OCI-LY1 (cell line): ENCODE results near the gene HSF4.

Source experiments
- H2AFZ ChIP-seq: fragments of 200-600 bp; sonication (generic), shearing (Covaris generic); 2 replicates; pipeline ENCODE4 v1.6.0; 2014; ENCODE audit warnings: antibody characterized with exemption, mild to moderate bottlenecking, low read length
- H3F3A ChIP-seq: fragments of 200-600 bp; sonication (generic), shearing (Covaris generic); 2 replicates; pipeline ENCODE4 v1.6.0; 2014; ENCODE audit warnings: mild to moderate bottlenecking, antibody characterized with exemption, low read length, moderate library complexity; ENCODE audit not compliant: insufficient read depth
- H3K27ac ChIP-seq: fragments of 200-600 bp; sonication (generic); 2 replicates; pipeline ENCODE4 v1.5.1; 2014; ENCODE audit warnings: low read length, mixed run types, mild to moderate bottlenecking, low read depth; ENCODE audit not compliant: poor library complexity, severe bottlenecking
- H3K27me3 ChIP-seq: fragments of 200-600 bp; sonication (generic); 2 replicates; pipeline ENCODE4 v1.6.0; 2014; ENCODE audit warnings: antibody characterized with exemption, mild to moderate bottlenecking, low read length, moderate library complexity; ENCODE audit not compliant: insufficient read depth
- H3K36me3 ChIP-seq: fragments of 200-600 bp; sonication (generic); 2 replicates; pipeline ENCODE4 v1.6.1; 2014; ENCODE audit warnings: mild to moderate bottlenecking, antibody characterized with exemption, low read length, moderate library complexity, mixed read lengths; ENCODE audit not compliant: insufficient read depth
- H3K4me1 ChIP-seq: fragments of 200-600 bp; sonication (generic); 2 replicates; pipeline ENCODE4 v1.5.1; 2014; ENCODE audit warnings: mild to moderate bottlenecking, low read length, moderate library complexity; ENCODE audit not compliant: insufficient read depth, severe bottlenecking
- H3K4me2 ChIP-seq: fragments of 200-600 bp; sonication (generic), shearing (Covaris generic); 2 replicates; pipeline ENCODE4 v1.6.1; 2014; ENCODE audit warnings: low read length
- H3K4me3 ChIP-seq: fragments of 200-600 bp; sonication (generic); 2 replicates; pipeline ENCODE4 v1.5.1; 2014; ENCODE audit warnings: low read length, low read depth, mild to moderate bottlenecking, mixed read lengths; ENCODE audit not compliant: poor library complexity, severe bottlenecking
- H3K79me2 ChIP-seq: fragments of 200-600 bp; shearing (Covaris generic); 2 replicates; pipeline ENCODE4 v1.6.1; 2016; ENCODE audit warnings: mixed run types, low read length, mixed read lengths; ENCODE audit not compliant: insufficient read depth
- H3K9ac ChIP-seq: fragments of 200-600 bp; sonication (generic), shearing (Covaris generic); 2 replicates; pipeline ENCODE4 v1.6.1; 2014; ENCODE audit warnings: mild to moderate bottlenecking, low read length, mixed read lengths
- H3K9me2 ChIP-seq: fragments of 200-600 bp; sonication (generic), shearing (Covaris generic); 2 replicates; pipeline ENCODE4 v1.6.1; 2014; ENCODE audit warnings: low read depth, mild to moderate bottlenecking, low read length, mixed read lengths
- H3K9me3 ChIP-seq: fragments of 200-600 bp; shearing (Covaris generic); 2 replicates; pipeline ENCODE4 v1.6.1; 2014; ENCODE audit warnings: low read length, mixed read lengths
- H4K20me1 ChIP-seq: fragments of 200-600 bp; sonication (generic), shearing (Covaris generic); 2 replicates; pipeline ENCODE4 v1.6.0; 2016; ENCODE audit warnings: mild to moderate bottlenecking, low read length; ENCODE audit not compliant: insufficient read depth
- EZH2 ChIP-seq: fragments of 200-600 bp; sonication (generic), shearing (Covaris generic); IDR thresholded peaks from 2 replicates; pipeline ENCODE4 v1.8.0; 2017; ENCODE audit warnings: borderline replicate concordance, mixed run types, mild to moderate bottlenecking, antibody characterized with exemption, low read length, moderate library complexity, mixed read lengths
- TF ChIP-seq, protein P1 (sequence below): fragments of 200-600 bp; sonication (generic), shearing (Covaris generic); IDR thresholded peaks from 2 replicates; pipeline ENCODE4 v1.5.1; 2017; ENCODE audit warnings: mild to moderate bottlenecking, antibody characterized with exemption, low read length, moderate library complexity, mixed read lengths

HSF4 gene

DNA sequence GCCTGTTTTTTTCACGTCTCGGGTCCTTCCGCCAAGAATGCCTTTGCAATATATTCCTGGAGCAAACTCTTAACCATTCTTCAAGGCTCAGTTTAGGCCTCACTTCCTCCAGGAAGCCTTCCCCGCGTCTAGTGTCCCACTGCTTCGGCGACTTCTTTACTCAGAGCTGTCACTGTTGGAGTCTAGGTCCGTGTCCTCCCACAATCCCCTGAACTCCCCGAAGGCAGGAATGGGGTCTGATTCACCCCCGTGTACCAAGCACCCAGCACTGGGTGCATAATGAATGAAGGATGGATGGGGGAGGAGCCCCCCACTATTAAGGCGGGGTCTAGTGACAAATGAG, 18.7 kb downstream of the HSF4 start:
- Histone ChIP-seq H4K20me1 (no peaks in the 10 kb centered on the region), H3K4me1 (peaks cover 23% of the 10 kb centered on the region), H3K9me2 (no peaks in the 10 kb centered on the region), H3K4me2 (peak overlapping the region; percentile 82), H3K9ac (peak overlapping the region; percentile 68), H3K27ac (no peak overlapping the region), H3K36me3 (no peaks in the 10 kb centered on the region), H3K79me2 (no peaks in the 10 kb centered on the region), H2AFZ (no peak overlapping the region), H3K9me3 (no peaks in the 10 kb centered on the region), H3F3A (no peaks in the 10 kb centered on the region), H3K4me3 (peak overlapping the region; percentile 68), H3K27me3 (no peaks in the 10 kb centered on the region)
- TF ChIP-seq, protein P1, sequence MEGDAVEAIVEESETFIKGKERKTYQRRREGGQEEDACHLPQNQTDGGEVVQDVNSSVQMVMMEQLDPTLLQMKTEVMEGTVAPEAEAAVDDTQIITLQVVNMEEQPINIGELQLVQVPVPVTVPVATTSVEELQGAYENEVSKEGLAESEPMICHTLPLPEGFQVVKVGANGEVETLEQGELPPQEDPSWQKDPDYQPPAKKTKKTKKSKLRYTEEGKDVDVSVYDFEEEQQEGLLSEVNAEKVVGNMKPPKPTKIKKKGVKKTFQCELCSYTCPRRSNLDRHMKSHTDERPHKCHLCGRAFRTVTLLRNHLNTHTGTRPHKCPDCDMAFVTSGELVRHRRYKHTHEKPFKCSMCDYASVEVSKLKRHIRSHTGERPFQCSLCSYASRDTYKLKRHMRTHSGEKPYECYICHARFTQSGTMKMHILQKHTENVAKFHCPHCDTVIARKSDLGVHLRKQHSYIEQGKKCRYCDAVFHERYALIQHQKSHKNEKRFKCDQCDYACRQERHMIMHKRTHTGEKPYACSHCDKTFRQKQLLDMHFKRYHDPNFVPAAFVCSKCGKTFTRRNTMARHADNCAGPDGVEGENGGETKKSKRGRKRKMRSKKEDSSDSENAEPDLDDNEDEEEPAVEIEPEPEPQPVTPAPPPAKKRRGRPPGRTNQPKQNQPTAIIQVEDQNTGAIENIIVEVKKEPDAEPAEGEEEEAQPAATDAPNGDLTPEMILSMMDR: no peak
- no peak for TF ChIP-seq EZH2

DNA sequence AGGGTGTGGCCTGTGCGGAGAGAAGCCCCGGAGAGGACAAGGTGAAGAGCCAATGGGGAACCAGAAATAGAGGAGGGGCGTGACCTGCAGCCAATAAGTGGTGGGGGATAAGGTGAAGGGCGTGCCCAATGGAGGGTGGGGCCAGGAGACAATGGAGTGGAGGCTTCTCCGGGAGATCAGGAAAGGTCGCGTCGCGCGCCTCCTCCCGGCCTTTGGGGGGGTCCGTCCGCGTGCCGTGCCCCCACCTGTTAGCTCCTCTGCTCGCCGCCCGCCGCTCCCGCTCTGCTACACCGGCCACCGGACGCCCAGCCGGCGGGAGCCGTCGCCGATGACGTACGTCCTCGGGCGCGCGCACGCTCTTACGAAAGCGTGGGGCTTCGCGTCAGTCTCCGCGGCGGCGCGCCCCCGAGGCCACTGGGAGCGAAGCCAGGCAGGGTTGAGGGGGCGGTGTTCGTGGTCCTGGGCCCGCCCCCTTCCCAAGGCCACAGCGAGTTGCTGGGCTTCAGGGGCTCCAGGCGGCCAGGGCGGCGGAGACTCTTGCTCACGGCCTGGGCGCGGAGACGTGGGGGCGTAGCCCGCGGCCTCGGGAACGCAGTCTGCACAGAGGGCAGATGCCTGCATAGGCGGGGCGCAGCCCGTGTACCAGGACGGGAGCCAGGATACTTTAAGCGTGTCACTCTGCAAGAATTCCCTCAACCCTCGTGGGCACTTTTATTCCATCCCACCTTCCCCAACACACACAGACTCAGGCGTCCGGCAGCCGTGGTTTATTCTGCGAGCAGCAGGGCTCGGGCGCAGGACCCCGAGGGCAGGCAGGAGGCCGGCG, 19.3 kb downstream of the HSF4 start, which contains the start of gene MATCAP1:
Gene MATCAP1, minus strand, starts transcription at position 337 of the 826 bp plus-strand sequence. CDS start 3,353 bp downstream, outside the sequence.
- peaks cover 17% of the 10 kb centered on the region for H3K4me1 ChIP-seq
- no peaks in the 10 kb centered on the region for H3K9me3 ChIP-seq
- no peaks in the 10 kb centered on the region for H3K9me2 ChIP-seq
- no peaks in the 10 kb centered on the region for H3F3A ChIP-seq
- peak within 1 kb of the TSS; percentile 82 for H3K4me2 ChIP-seq
- no peak within 1 kb of the TSS for H2AFZ ChIP-seq
- no peaks in the 10 kb centered on the region for H3K27me3 ChIP-seq
- peak within 1 kb of the TSS; percentile 4 for H3K27ac ChIP-seq
- H3K79me2 ChIP-seq: no peaks in the 10 kb centered on the region
- H4K20me1 ChIP-seq: no peaks in the 10 kb centered on the region
- H3K4me3 ChIP-seq: peak within 1 kb of the TSS; percentile 68
- TF ChIP-seq, protein P1: no peak
- TF ChIP-seq EZH2: no peak
- H3K9ac ChIP-seq: peak within 1 kb of the TSS; percentile 68
- H3K36me3 ChIP-seq: no peaks in the 10 kb centered on the region

DNA sequence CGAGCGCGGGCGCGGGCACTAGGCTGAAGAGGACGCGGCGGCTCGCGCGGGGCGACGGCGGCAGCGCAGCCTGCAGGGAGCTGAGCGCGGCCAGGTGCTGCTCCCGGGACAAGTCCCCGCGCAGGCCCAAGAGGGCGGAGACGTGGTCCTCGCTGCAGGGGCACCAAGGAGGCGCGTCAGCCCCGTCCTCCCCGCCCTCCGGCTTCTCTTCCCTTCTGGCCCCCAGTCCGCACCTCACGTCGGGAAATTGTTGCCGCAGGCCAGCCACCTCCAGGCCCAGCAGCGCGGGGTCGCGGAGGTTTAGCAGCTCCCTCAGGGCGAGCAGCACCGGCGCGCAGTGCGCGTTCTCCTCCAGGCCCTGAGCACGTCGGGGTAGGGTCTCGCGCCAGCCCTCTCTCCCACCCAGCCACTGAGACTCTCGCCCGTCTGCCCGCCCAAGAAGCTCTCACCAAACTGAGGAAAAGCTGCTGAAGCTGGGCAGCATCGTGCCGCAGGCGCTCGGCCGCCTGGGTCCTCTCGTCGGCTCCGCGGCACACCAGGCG, 20.0 kb downstream of the HSF4 start:
- Histone ChIP-seq H3F3A (no peaks in the 10 kb centered on the region), H3K4me2 (peak overlapping the region; percentile 82), H3K79me2 (no peaks in the 10 kb centered on the region), H3K27me3 (no peaks in the 10 kb centered on the region), H3K9me3 (no peaks in the 10 kb centered on the region), H3K9ac (peak overlapping the region; percentile 68; the same call in 1 of the 2 replicates), H3K4me1 (peaks cover 17% of the 10 kb centered on the region), H3K27ac (no peak overlapping the region), H3K4me3 (peak overlapping the region; percentile 68), H4K20me1 (no peaks in the 10 kb centered on the region), H3K9me2 (no peaks in the 10 kb centered on the region), H3K36me3 (no peaks in the 10 kb centered on the region), H2AFZ (no peak overlapping the region)
- no peak for TF ChIP-seq EZH2
- TF ChIP-seq, protein P1: no peak
